Trophoblast cell (in vitro differentiated cells and primary cell): ENCODE results near the gene DNAH5.

ENCODE experiments used
- DNase-seq, 2 donors: peaks; one replicate each; pipeline ENCODE4 v3.0.0-alpha.2; 2016
- H2AFZ ChIP-seq: 2 replicates; pipeline ENCODE4 v1.6.1; 2013; ENCODE audit warnings: low read length, moderate library complexity, mild to moderate bottlenecking; ENCODE audit not compliant: insufficient read depth, poor library complexity
- H2AK5ac ChIP-seq: 2 replicates; pipeline ENCODE4 v1.6.1; 2013; ENCODE audit warnings: mild to moderate bottlenecking, low read length
- H2BK120ac ChIP-seq: 2 replicates; pipeline ENCODE4 v1.6.1; 2013; ENCODE audit warnings: low read length, mild to moderate bottlenecking, moderate library complexity; ENCODE audit not compliant: insufficient read depth, poor library complexity
- H2BK12ac ChIP-seq: 2 replicates; pipeline ENCODE4 v1.6.1; 2013; ENCODE audit warnings: mild to moderate bottlenecking, low read length, moderate library complexity
- H2BK5ac ChIP-seq: 2 replicates; pipeline ENCODE4 v1.6.1; 2013; ENCODE audit warnings: low read length, low read depth, moderate library complexity, mild to moderate bottlenecking; ENCODE audit not compliant: poor library complexity
- H3K14ac ChIP-seq: 2 replicates; pipeline ENCODE4 v1.6.1; 2013; ENCODE audit warnings: mild to moderate bottlenecking, low read length
- H3K18ac ChIP-seq: 2 replicates; pipeline ENCODE4 v1.6.1; 2013; ENCODE audit warnings: mild to moderate bottlenecking, low read length
- H3K23ac ChIP-seq: 2 replicates; pipeline ENCODE4 v1.6.1; 2013; ENCODE audit warnings: low read length
- H3K27ac ChIP-seq: 2 replicates; pipeline ENCODE4 v1.5.1; 2013; ENCODE audit warnings: low read depth, mild to moderate bottlenecking, inconsistent platforms, low read length, moderate library complexity
- H3K27me3 ChIP-seq: 2 replicates; pipeline ENCODE4 v1.6.1; 2013; ENCODE audit warnings: inconsistent platforms, mild to moderate bottlenecking, low read length, moderate library complexity; ENCODE audit not compliant: insufficient read depth
- H3K36me3 ChIP-seq, 2 experiments: 1 replicate in 1 of 2; 2 replicates in 1 of 2; pipeline ENCODE4 v1.6.1; 2013; ENCODE audit warnings: low read length in 2 of 2, mild to moderate bottlenecking in 2 of 2, moderate library complexity in 1 of 2; ENCODE audit not compliant: insufficient read depth in 2 of 2, control insufficient read depth in 1 of 2
- H3K4ac ChIP-seq: 2 replicates; pipeline ENCODE4 v1.6.1; 2013; ENCODE audit warnings: low read depth, mild to moderate bottlenecking, low read length, moderate library complexity
- H3K4me1 ChIP-seq, 2 experiments: 1 replicate in 1 of 2; 2 replicates in 1 of 2; pipeline ENCODE4 v1.6.1; 2013; ENCODE audit warnings: low read length in 2 of 2, mild to moderate bottlenecking in 2 of 2, moderate library complexity in 1 of 2; ENCODE audit not compliant: insufficient read depth in 2 of 2, control insufficient read depth in 1 of 2
- H3K4me2 ChIP-seq: 2 replicates; pipeline ENCODE4 v1.6.1; 2013; ENCODE audit warnings: inconsistent platforms, mild to moderate bottlenecking, low read length, moderate library complexity
- H3K4me3 ChIP-seq: 2 replicates; pipeline ENCODE4 v1.5.1; 2013; ENCODE audit warnings: mild to moderate bottlenecking, low read depth, low read length, inconsistent platforms
- H3K79me1 ChIP-seq: one replicate; pipeline ENCODE4 v1.6.1; 2013; ENCODE audit warnings: low read length
- H3K79me2 ChIP-seq: 2 replicates; pipeline ENCODE4 v1.6.1; 2013; ENCODE audit warnings: low read length, mild to moderate bottlenecking; ENCODE audit not compliant: control insufficient read depth, insufficient read depth, poor library complexity
- H3K9ac ChIP-seq: 2 replicates; pipeline ENCODE4 v1.6.1; 2013; ENCODE audit warnings: mild to moderate bottlenecking, low read length
- H3K9me3 ChIP-seq: 2 replicates; pipeline ENCODE4 v1.6.1; 2013; ENCODE audit warnings: low read depth, mild to moderate bottlenecking, control low read depth, inconsistent platforms, low read length; ENCODE audit not compliant: insufficient read depth
- H4K12ac ChIP-seq: 2 replicates; pipeline ENCODE4 v1.6.1; 2013; ENCODE audit warnings: low read depth, mild to moderate bottlenecking, low read length, moderate library complexity
- H4K8ac ChIP-seq: 2 replicates; pipeline ENCODE4 v1.6.1; 2013; ENCODE audit warnings: low read depth, mild to moderate bottlenecking, low read length, moderate library complexity
- H4K91ac ChIP-seq: one replicate; pipeline ENCODE4 v1.6.1; 2013; ENCODE audit warnings: low read depth, mild to moderate bottlenecking, low read length, moderate library complexity
- WGBS: extraction: QIAGEN DNeasy Blood & Tissue Kit; methylation state at CpG from one replicate; pipeline ENCODE4 v1.1.7; 2013; ENCODE audit warnings: missing lambda C conversion rate; ENCODE audit not compliant: insufficient read length, insufficient coverage; ENCODE audit errors: extremely low coverage; 5-methylcytosine and 5-hydroxymethylcytosine counted together

DNAH5 gene

DNA sequence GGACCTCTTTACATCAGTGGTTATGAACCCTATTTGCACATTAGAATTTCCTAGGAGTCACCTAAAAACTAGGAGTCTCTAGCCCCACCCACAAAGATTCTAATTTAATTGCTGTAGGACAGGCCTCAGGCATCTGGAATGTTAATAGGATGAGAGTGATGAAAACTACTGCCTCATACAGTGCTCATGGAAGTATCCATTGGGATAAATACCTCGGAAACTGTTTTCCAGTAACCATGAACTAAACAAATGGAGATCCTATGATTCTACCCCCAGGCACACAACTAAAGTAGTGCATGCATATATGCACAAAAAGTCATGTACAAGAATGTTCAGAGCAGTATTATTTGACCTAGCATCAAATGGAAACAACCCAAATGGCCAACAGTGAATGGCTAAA lies 286.3 kb downstream of the DNAH5 start:
- Histone ChIP-seq H2AK5ac (no peak overlapping the region), H3K4me2 (no peak overlapping the region), H3K9ac (no peak overlapping the region), H4K12ac (no peak overlapping the region), H2BK5ac (no peak overlapping the region), H3K4me1 (no peaks in the 10 kb centered on the region), H3K23ac (no peak overlapping the region), H3K27me3 (no peaks in the 10 kb centered on the region), H4K8ac (no peak overlapping the region), H3K4ac (no peak overlapping the region), H3K9me3 (no peaks in the 10 kb centered on the region), H2BK12ac (no peak overlapping the region), H3K36me3 (no peaks in the 10 kb centered on the region), H2AFZ (no peak overlapping the region), H3K4me3 (no peak overlapping the region), H3K18ac (no peak overlapping the region), H4K91ac (no peak overlapping the region), H3K79me1 (no peaks in the 10 kb centered on the region), H3K27ac (no peak overlapping the region), H3K14ac (no peak overlapping the region), H3K79me2 (no peaks in the 10 kb centered on the region), H2BK120ac (no peak overlapping the region)
- DNase-seq, result no peak
- no CpG with 5 or more reads among the region's 1 CpG for WGBS

- Histone ChIP-seq H2AFZ (no peak overlapping the region), H3K4me2 (no peak overlapping the region), H2BK12ac (no peak overlapping the region)
Measured at GRCh38 chr5:13653709-13654108, 290.8 kb downstream of the DNAH5 start.

GRCh38 chr5:13649656-13650055 lies 294.8 kb downstream of the DNAH5 start:
- no peak overlapping the region for H4K8ac ChIP-seq
- H3K27me3 ChIP-seq, result no peaks in the 10 kb centered on the region
- no peak overlapping the region for H2AK5ac ChIP-seq
- no peak overlapping the region for H3K4me3 ChIP-seq
- H3K18ac ChIP-seq, result no peak overlapping the region
- H4K91ac ChIP-seq, result no peak overlapping the region
- no peak for DNase-seq
- no peaks in the 10 kb centered on the region for H3K36me3 ChIP-seq
- no peak overlapping the region for H3K27ac ChIP-seq
- H2BK5ac ChIP-seq, result no peak overlapping the region
- no peak overlapping the region for H3K14ac ChIP-seq
- H3K9me3 ChIP-seq, result peaks cover 1% of the 10 kb centered on the region
- H3K4ac ChIP-seq, result no peak overlapping the region
- H2BK12ac ChIP-seq, result no peak overlapping the region
- no peaks in the 10 kb centered on the region for H3K79me1 ChIP-seq
- no peak overlapping the region for H3K23ac ChIP-seq
- no peak overlapping the region for H2BK120ac ChIP-seq
- no peak overlapping the region for H3K4me2 ChIP-seq
- H3K9ac ChIP-seq, result no peak overlapping the region
- H3K79me2 ChIP-seq, result no peaks in the 10 kb centered on the region
- no peak overlapping the region for H2AFZ ChIP-seq
- H4K12ac ChIP-seq, result no peak overlapping the region
- no peaks in the 10 kb centered on the region for H3K4me1 ChIP-seq

More at GRCh38 chr5:13653709-13654108, 290.8 kb downstream of the DNAH5 start:
- no CpG with 5 or more reads among the region's 2 CpGs for WGBS
- no peaks in the 10 kb centered on the region for H3K27me3 ChIP-seq
- no peak overlapping the region for H2AK5ac ChIP-seq
- H3K4me1 ChIP-seq, result no peaks in the 10 kb centered on the region
- H3K4me3 ChIP-seq, result no peak overlapping the region
- H3K4ac ChIP-seq, result no peak overlapping the region
- H3K14ac ChIP-seq, result no peak overlapping the region
- no peak overlapping the region for H4K8ac ChIP-seq
- H3K79me1 ChIP-seq, result no peaks in the 10 kb centered on the region
- H3K18ac ChIP-seq, result no peak overlapping the region
- no peak overlapping the region for H4K91ac ChIP-seq
- DNase-seq, result no peak
- H3K27ac ChIP-seq, result no peak overlapping the region
- H3K36me3 ChIP-seq, result no peaks in the 10 kb centered on the region
- H3K23ac ChIP-seq, result no peak overlapping the region
- peaks cover 1% of the 10 kb centered on the region for H3K9me3 ChIP-seq
- no peaks in the 10 kb centered on the region for H3K79me2 ChIP-seq
- H3K9ac ChIP-seq, result no peak overlapping the region
- H2BK120ac ChIP-seq, result no peak overlapping the region
- H2BK5ac ChIP-seq, result no peak overlapping the region
- H4K12ac ChIP-seq, result no peak overlapping the region

GRCh38 chr5:13648822-13649221 lies 295.7 kb downstream of the DNAH5 start:
- no CpG with 5 or more reads among the region's 3 CpGs for WGBS
- H3K4ac ChIP-seq, result no peak overlapping the region
- no peak overlapping the region for H2AK5ac ChIP-seq
- H3K18ac ChIP-seq, result no peak overlapping the region
- no peak overlapping the region for H3K4me2 ChIP-seq
- H3K9ac ChIP-seq, result no peak overlapping the region
- H3K4me3 ChIP-seq, result no peak overlapping the region
- no peak overlapping the region for H4K91ac ChIP-seq
- DNase-seq, result no peak
- peaks cover 1% of the 10 kb centered on the region for H3K9me3 ChIP-seq
- H3K23ac ChIP-seq, result no peak overlapping the region
- H2BK5ac ChIP-seq, result no peak overlapping the region
- no peak overlapping the region for H2BK12ac ChIP-seq
- no peaks in the 10 kb centered on the region for H3K79me2 ChIP-seq
- H3K36me3 ChIP-seq, result no peaks in the 10 kb centered on the region
- no peaks in the 10 kb centered on the region for H3K27me3 ChIP-seq
- H3K4me1 ChIP-seq, result no peaks in the 10 kb centered on the region
- H4K12ac ChIP-seq, result no peak overlapping the region
- H3K27ac ChIP-seq, result no peak overlapping the region
- no peak overlapping the region for H3K14ac ChIP-seq
- H4K8ac ChIP-seq, result no peak overlapping the region
- no peak overlapping the region for H2AFZ ChIP-seq
- H2BK120ac ChIP-seq, result no peak overlapping the region
- no peaks in the 10 kb centered on the region for H3K79me1 ChIP-seq
